KMS-11 (cell line): Measurements from ENCODE around the gene CLDN12.

Source experiments
- H2AFZ ChIP-seq: fragments of 200-600 bp; sonication (generic); 2 replicates; pipeline ENCODE4 v1.6.1; 2016; ENCODE audit warnings: antibody characterized with exemption, mixed run types, low read depth
- H3K27ac ChIP-seq: fragments of 200-600 bp; sonication (generic); 2 replicates; pipeline ENCODE4 v1.6.1; 2016; ENCODE audit warnings: mild to moderate bottlenecking, mixed run types
- H3K27me3 ChIP-seq: fragments of 200-600 bp; sonication (generic); 2 replicates; pipeline ENCODE4 v1.6.1; 2017; ENCODE audit warnings: mild to moderate bottlenecking, low read depth, mixed run types, moderate library complexity; ENCODE audit not compliant: insufficient read depth
- H3K36me3 ChIP-seq: fragments of 200-600 bp; sonication (generic); 2 replicates; pipeline ENCODE4 v1.6.1; 2017; ENCODE audit warnings: mild to moderate bottlenecking, mixed run types; ENCODE audit not compliant: insufficient read depth
- H3K4me1 ChIP-seq: fragments of 200-600 bp; sonication (generic); 2 replicates; pipeline ENCODE4 v1.6.1; 2016; ENCODE audit warnings: mild to moderate bottlenecking, low read depth, mixed run types; ENCODE audit not compliant: poor library complexity, severe bottlenecking
- H3K4me2 ChIP-seq: fragments of 200-600 bp; sonication (generic); 2 replicates; pipeline ENCODE4 v1.7.0; 2016; ENCODE audit warnings: mild to moderate bottlenecking, mixed run types
- H3K4me3 ChIP-seq: fragments of 200-600 bp; sonication (generic); IDR thresholded peaks from 2 replicates; pipeline ENCODE4 v1.6.1; 2017; ENCODE audit warnings: low read depth, low read length, mixed read lengths; ENCODE audit not compliant: insufficient read depth
- H3K79me2 ChIP-seq: fragments of 200-600 bp; sonication (generic); 2 replicates; pipeline ENCODE4 v1.6.1; 2016; ENCODE audit warnings: low read depth, mixed run types; ENCODE audit not compliant: insufficient read depth
- H3K9ac ChIP-seq: fragments of 200-600 bp; sonication (generic); 2 replicates; pipeline ENCODE4 v1.6.1; 2016; ENCODE audit warnings: mild to moderate bottlenecking, mixed run types
- H4K20me1 ChIP-seq: fragments of 200-600 bp; sonication (generic); 2 replicates; pipeline ENCODE4 v1.6.1; 2016; ENCODE audit warnings: mild to moderate bottlenecking, mixed run types; ENCODE audit not compliant: insufficient read depth
- TF ChIP-seq, protein P1 (sequence below): fragments of 200-600 bp; sonication (generic); conservative IDR thresholded peaks from 2 replicates; pipeline ENCODE4 v1.6.1; 2017; ENCODE audit warnings: low read depth, mild to moderate bottlenecking, antibody characterized with exemption, low read length, moderate library complexity, mixed read lengths

The CLDN12 gene

DNA sequence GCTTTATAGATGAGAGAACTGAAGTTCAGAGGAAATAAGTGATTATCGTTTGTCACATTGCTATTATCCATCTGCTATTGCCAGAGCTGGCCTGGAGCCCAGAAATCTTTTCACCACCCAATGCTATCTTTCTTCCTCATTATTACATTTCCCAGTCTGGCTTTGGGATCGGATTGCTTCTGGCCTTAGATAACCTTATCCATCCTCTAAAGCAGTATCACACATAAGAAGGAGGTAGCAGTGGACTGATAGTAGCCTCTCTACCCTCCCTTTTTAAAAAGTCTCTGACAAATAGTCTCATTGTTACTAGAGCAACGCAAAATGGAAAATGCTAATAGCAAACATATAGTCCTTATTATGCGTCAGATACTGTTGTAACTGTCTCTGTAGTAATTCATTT, 1.3 kb upstream of the CLDN12 start:
- H3K79me2 ChIP-seq, result no peaks in the 10 kb centered on the region
- H3K9ac ChIP-seq, result no peak overlapping the region
- no peak overlapping the region for H2AFZ ChIP-seq
- no peaks in the 10 kb centered on the region for H4K20me1 ChIP-seq
- no peak overlapping the region for H3K4me3 ChIP-seq
- no peak overlapping the region for H3K27ac ChIP-seq
- no peaks in the 10 kb centered on the region for H3K27me3 ChIP-seq
- peaks cover 15% of the 10 kb centered on the region for H3K4me1 ChIP-seq
- no peaks in the 10 kb centered on the region for H3K36me3 ChIP-seq
- no peak overlapping the region for H3K4me2 ChIP-seq
- TF ChIP-seq, protein P1, sequence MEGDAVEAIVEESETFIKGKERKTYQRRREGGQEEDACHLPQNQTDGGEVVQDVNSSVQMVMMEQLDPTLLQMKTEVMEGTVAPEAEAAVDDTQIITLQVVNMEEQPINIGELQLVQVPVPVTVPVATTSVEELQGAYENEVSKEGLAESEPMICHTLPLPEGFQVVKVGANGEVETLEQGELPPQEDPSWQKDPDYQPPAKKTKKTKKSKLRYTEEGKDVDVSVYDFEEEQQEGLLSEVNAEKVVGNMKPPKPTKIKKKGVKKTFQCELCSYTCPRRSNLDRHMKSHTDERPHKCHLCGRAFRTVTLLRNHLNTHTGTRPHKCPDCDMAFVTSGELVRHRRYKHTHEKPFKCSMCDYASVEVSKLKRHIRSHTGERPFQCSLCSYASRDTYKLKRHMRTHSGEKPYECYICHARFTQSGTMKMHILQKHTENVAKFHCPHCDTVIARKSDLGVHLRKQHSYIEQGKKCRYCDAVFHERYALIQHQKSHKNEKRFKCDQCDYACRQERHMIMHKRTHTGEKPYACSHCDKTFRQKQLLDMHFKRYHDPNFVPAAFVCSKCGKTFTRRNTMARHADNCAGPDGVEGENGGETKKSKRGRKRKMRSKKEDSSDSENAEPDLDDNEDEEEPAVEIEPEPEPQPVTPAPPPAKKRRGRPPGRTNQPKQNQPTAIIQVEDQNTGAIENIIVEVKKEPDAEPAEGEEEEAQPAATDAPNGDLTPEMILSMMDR, result no peak

DNA sequence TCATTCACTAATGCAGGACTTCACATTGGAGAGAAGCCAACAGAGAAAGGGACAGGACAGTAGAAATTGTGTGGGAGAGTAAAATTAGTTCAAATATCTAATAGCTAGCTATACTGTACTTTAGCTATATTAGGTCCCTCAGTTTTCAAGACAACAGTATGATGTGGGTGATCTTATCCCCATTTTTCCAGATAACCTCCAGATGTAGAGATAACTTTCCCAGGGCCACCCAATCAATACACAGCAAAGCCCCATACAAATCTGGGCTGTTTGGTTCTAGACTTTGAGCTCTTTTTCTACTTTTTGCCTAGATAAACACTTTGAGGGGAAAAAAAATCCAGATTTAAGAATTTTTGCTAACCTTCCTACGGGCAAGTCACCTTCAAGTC, 482 bp upstream of the CLDN12 start:
- Histone ChIP-seq H3K4me1 (peaks cover 15% of the 10 kb centered on the region), H4K20me1 (no peaks in the 10 kb centered on the region), H3K4me3 (peak overlapping the region; percentile 31), H3K36me3 (no peaks in the 10 kb centered on the region), H3K27ac (peak overlapping the region; percentile 17; the same call in 1 of the 2 replicates), H3K9ac (peak overlapping the region; percentile 17; the same call in 1 of the 2 replicates), H3K27me3 (no peaks in the 10 kb centered on the region), H3K79me2 (no peaks in the 10 kb centered on the region), H3K4me2 (peak overlapping the region; percentile 64), H2AFZ (peak overlapping the region; percentile 71)
- TF ChIP-seq, protein P1, result no peak

DNA sequence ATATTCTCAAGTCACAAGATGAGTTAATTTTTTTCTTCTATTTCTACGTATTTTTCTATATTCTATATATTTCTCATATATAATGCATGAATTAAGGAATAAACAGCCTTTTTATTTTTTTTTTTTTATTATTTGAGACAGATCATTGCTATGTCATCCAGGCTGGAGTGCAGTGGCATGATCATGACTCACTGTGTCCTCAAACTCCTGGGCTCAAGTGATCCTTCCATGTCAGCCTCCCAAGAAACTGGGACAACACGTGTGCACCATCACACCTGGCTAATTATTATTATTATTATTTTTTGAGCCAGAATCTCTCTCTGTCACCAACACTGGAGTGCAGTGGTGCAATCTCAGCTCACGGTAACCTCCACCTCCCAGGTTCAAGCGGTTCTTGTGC, 1.5 kb downstream of the CLDN12 start:
- Histone ChIP-seq H3K79me2 (no peaks in the 10 kb centered on the region), H2AFZ (no peak overlapping the region), H3K36me3 (no peaks in the 10 kb centered on the region), H3K4me3 (no peak overlapping the region), H3K4me2 (peak overlapping the region; percentile 64; the same call in 1 of the 2 replicates), H3K27ac (no peak overlapping the region), H3K4me1 (peaks cover 15% of the 10 kb centered on the region), H4K20me1 (no peaks in the 10 kb centered on the region), H3K9ac (no peak overlapping the region), H3K27me3 (no peaks in the 10 kb centered on the region)
- TF ChIP-seq, protein P1, result no peak

DNA sequence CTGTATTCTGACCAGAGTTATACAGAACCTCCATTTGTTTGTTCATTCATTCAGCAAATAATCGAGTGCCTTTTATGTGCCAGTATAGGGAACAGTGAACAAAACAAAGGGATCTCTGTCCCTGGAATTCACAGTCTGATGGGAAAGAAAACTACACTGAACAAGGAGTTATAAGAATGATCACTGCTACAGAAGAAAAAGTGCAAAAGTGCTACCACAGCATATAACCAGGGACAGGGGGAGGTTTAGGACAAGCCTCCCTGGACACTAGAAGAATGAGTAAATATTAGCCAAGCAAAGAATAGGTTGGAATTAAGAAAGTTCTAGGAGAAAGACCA, 4.2 kb downstream of the CLDN12 start:
- TF ChIP-seq, protein P1, result no peak
- Histone ChIP-seq H4K20me1 (no peaks in the 10 kb centered on the region), H3K27ac (no peak overlapping the region), H3K9ac (no peak overlapping the region), H3K4me3 (no peak overlapping the region), H3K4me2 (no peak overlapping the region), H2AFZ (no peak overlapping the region), H3K27me3 (no peaks in the 10 kb centered on the region), H3K36me3 (no peaks in the 10 kb centered on the region), H3K4me1 (peaks cover 15% of the 10 kb centered on the region), H3K79me2 (no peaks in the 10 kb centered on the region)

DNA sequence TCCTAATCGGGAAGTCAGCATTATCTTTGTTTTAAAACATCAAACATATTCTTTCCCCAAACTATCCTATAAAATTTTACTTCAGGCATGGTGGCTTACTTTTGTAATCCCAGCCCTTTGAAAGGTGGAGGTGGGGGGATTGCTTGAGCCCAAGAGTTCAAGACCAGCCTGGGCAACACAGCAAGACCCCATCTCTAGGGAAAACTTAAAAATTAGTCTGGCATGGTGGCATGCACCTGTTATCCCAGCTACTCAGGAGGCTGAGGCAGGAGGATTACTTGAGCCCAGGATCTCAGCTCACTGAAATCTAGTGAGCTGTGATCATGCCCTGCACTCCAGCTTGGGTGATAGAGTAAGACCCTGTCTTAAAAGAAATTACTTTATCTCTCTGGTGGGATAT, 4.9 kb downstream of the CLDN12 start:
- Histone ChIP-seq H3K27me3 (no peaks in the 10 kb centered on the region), H3K79me2 (no peaks in the 10 kb centered on the region), H3K4me1 (peaks cover 9% of the 10 kb centered on the region), H3K4me2 (no peak overlapping the region), H3K27ac (no peak overlapping the region), H3K4me3 (no peak overlapping the region), H4K20me1 (no peaks in the 10 kb centered on the region), H3K36me3 (no peaks in the 10 kb centered on the region), H2AFZ (no peak overlapping the region), H3K9ac (no peak overlapping the region)
- TF ChIP-seq, protein P1, result no peak
